ENCODE data around the gene STK32B. TPM values are rescaled to one million over a fixed set of nuclear protein-coding genes. Genes with fewer than 3 reads are reported as not detected.

The STK32B gene
- total and polyA plus RNA-seq, 9 of the 15 experiments (the other 6 are each of a cell fraction or from before 2014, with no cell fraction given) = 0.03 to 0.20 (median 0.07) TPM; not detected in 2

- TF ChIP-seq KDM5B (IDR thresholded peaks at IDR 0.05; ENCODE audit: insufficient replicate concordance, low read depth, low read length) (no peak), RNF2 (IDR thresholded peaks at IDR 0.05) (no peak)
Measured at GRCh38 chr4:5137927-5138326, 86.6 kb downstream of the STK32B start (continued).

GRCh38 chr4:5138389-5138788 is 87.1 kb downstream of the STK32B start:
- in situ Hi-C loops (cut with MboI) (no loop called here), intact Hi-C loops (cut with micrococcal nuclease) (no loop called here)
- H4K20me1 ChIP-seq (replicated peaks; ENCODE audit: control insufficient read depth, insufficient read depth, low read length) = no peaks in the 10 kb centered on the region
- H3K9ac ChIP-seq (ENCODE audit: insufficient read depth in 1 of 2, low read depth in 2 of 2, low read length in 2 of 2) = no peak overlapping the region
- no peak overlapping the region for H3K4me3 ChIP-seq
- H3K4me1 ChIP-seq (replicated peaks in 1 of 2; ENCODE audit: control insufficient read depth in 2 of 2, insufficient read depth in 2 of 2, low read length in 2 of 2) = peaks cover 0 to 3% of the 10 kb centered on the region in 2 experiments; a peak in 1 of 5 replicates
- no peak overlapping the region for H3K27ac ChIP-seq (ENCODE audit: extremely low read depth, low read depth, low read length)
- no peak overlapping the region for H2AFZ ChIP-seq (ENCODE audit: low read depth, low read length)
- CTCF ChIA-PET (ENCODE audit: low intra/inter-chr PET ratio) = no interaction called here
- no peaks in the 10 kb centered on the region for H3K36me3 ChIP-seq (ENCODE audit: control insufficient read depth, insufficient read depth, low read length)
- ATAC-seq = no peak
- H3K4me2 ChIP-seq (ENCODE audit: insufficient read depth, low read length) = no peak overlapping the region
- no peak for TF ChIP-seq SMARCE1 (IDR thresholded peaks at IDR 0.05)
- no peak for TF ChIP-seq FOXP1 (CRISPR knock-in tag; IDR thresholded peaks at IDR 0.05)
- no peak for TF ChIP-seq FOXK2 (conservative IDR thresholded peaks at IDR 0.05 in 1 of 2, IDR thresholded peaks at IDR 0.05 in 1 of 2; ENCODE audit: low read depth in 2 of 2)
- no peak for TF ChIP-seq ZNF197 (CRISPR knock-in tag; IDR thresholded peaks at IDR 0.05; ENCODE audit: low read depth)
- no peak for TF ChIP-seq HDAC3 (IDR thresholded peaks at IDR 0.05; ENCODE audit: borderline replicate concordance, partially characterized antibody)
- no peak for TF ChIP-seq HEY1 (CRISPR knock-in tag; IDR thresholded peaks at IDR 0.05; ENCODE audit: borderline replicate concordance)
- no peak for TF ChIP-seq TFE3 (CRISPR knock-in tag; IDR thresholded peaks at IDR 0.05)
- no peak for TF ChIP-seq BRCA1 (IDR thresholded peaks at IDR 0.05)
- no peak for TF ChIP-seq BRCA1 (CRISPR knock-in tag; IDR thresholded peaks at IDR 0.05)
- no peak for TF ChIP-seq L3MBTL2 (IDR thresholded peaks at IDR 0.05)
- no peak for TF ChIP-seq ZBTB2 (IDR thresholded peaks at IDR 0.05)
- no peak for TF ChIP-seq RUNX1 (IDR thresholded peaks at IDR 0.05; ENCODE audit: low read depth)
- TF ChIP-seq ZNF165 (CRISPR knock-in tag; IDR thresholded peaks at IDR 0.05; ENCODE audit: borderline replicate concordance) = no peak
- no peak for TF ChIP-seq SMARCB1 (IDR thresholded peaks at IDR 0.05; ENCODE audit: insufficient read length, low read depth)
- TF ChIP-seq NR3C1 (CRISPR knock-in tag; IDR thresholded peaks at IDR 0.05) = no peak
- no peak for TF ChIP-seq ZNF232 (CRISPR knock-in tag; IDR thresholded peaks at IDR 0.05)
- TF ChIP-seq PHF20 (IDR thresholded peaks at IDR 0.05; ENCODE audit: partially characterized antibody) = no peak
- no peak for TF ChIP-seq HDAC1 (IDR thresholded peaks at IDR 0.05)
- TF ChIP-seq NFIX (CRISPR knock-in tag; IDR thresholded peaks at IDR 0.05; ENCODE audit: low read depth) = no peak
- no peak for TF ChIP-seq NFYB (IDR thresholded peaks at IDR 0.05; ENCODE audit: extremely low read depth, insufficient read length)
- no TSS peak for BruUV-seq (replicated peaks)
- H3K9me1 ChIP-seq (ENCODE audit: control insufficient read depth, insufficient read depth, low read length) = no peaks in the 10 kb centered on the region
- no peak for DNase-seq (ENCODE audit: extremely low read depth in 1 of 4, low spot score in 3 of 4)
- POLR2A ChIA-PET = no interaction called here
- peaks cover 0 to 18% of the 10 kb centered on the region in 2 experiments; a peak in 2 of 5 replicates for H3K27me3 ChIP-seq (ENCODE audit: control insufficient read depth in 2 of 2, insufficient read depth in 2 of 2, low read length in 2 of 2)
- H3K79me2 ChIP-seq (ENCODE audit: control insufficient read depth, insufficient read depth, low read length) = no peaks in the 10 kb centered on the region
- no peak for FAIRE-seq
- WGBS (ENCODE audit: insufficient coverage, low coverage, missing lambda C conversion rate) = 2% methylated on average over 3 of the region's 3 CpGs
- H3K9me3 ChIP-seq (replicated peaks; ENCODE audit: control insufficient read depth, insufficient read depth, low read depth, low read length) = no peaks in the 10 kb centered on the region
